Testis (tissue), 2 donors: Measurements from ENCODE around the gene SPAG5.

Experiments used
- CTCF ChIP-seq, 3 experiments: fragments of 450-650 bp in 2 of 3; fragments of 200-600 bp in 1 of 3; sonication (generic) in 1 of 3; IDR thresholded peaks; one replicate each; pipeline ENCODE4 v1.5.1; 2016 to 2019; ENCODE audit warnings: antibody characterized with exemption in 3 of 3, mild to moderate bottlenecking in 2 of 3, moderate library complexity in 1 of 3
- POLR2A ChIP-seq: fragments of 450-650 bp; IDR thresholded peaks from one replicate; pipeline ENCODE4 v1.6.1; 2017; ENCODE audit warnings: antibody characterized with exemption, mild to moderate bottlenecking, moderate library complexity

GRCh38 chr17:28584434-28584833 is 14.4 kb downstream of the SPAG5 start:
- no peak for TF ChIP-seq CTCF (IDR thresholded peaks at IDR 0.05)
- no peak for TF ChIP-seq POLR2A
